NOMO-1 treated with DMSO at 0.1 percent for 48 hours (cell line): ENCODE results near the gene SCGB3A1.

Experiments
- DNase-seq: peaks from one replicate; lab custom pipeline; 2025; ENCODE audit not compliant: unreplicated experiment; lab: John Stamatoyannopoulos, UW

The SCGB3A1 gene

GRCh38 chr5:180590543-180591310 lies 572 bp downstream of the SCGB3A1 start:
- DNase-seq: no peak

- no peak for DNase-seq
Observed at GRCh38 chr5:180589771-180590542, 1.3 kb downstream of the SCGB3A1 start.

GRCh38 chr5:180586870-180587269 lies 4.4 kb downstream of the SCGB3A1 start:
- DNase-seq: no peak

- no peak for DNase-seq
Observed at GRCh38 chr5:180586204-180586603, 5.1 kb downstream of the SCGB3A1 start.

- DNase-seq: no peak
Observed at GRCh38 chr5:180583738-180584137, 7.6 kb downstream of the SCGB3A1 start.

GRCh38 chr5:180580681-180581080 lies 10.6 kb downstream of the SCGB3A1 start:
- no peak for DNase-seq

GRCh38 chr5:180575571-180575970 lies 15.7 kb downstream of the SCGB3A1 start:
- no peak for DNase-seq

GRCh38 chr5:180568914-180569313 lies 22.4 kb downstream of the SCGB3A1 start:
- no peak for DNase-seq

- no peak for DNase-seq
Observed at GRCh38 chr5:180563994-180564393, 27.3 kb downstream of the SCGB3A1 start.

- no peak for DNase-seq
Observed at GRCh38 chr5:180558232-180558631, 33.1 kb downstream of the SCGB3A1 start.

- DNase-seq: no peak
Observed at GRCh38 chr5:180557217-180557809, 34.0 kb downstream of the SCGB3A1 start.

- DNase-seq: no peak
Observed at GRCh38 chr5:180555168-180555921, 36.0 kb downstream of the SCGB3A1 start.

- DNase-seq: no peak
Observed at GRCh38 chr5:180553530-180553929, 37.8 kb downstream of the SCGB3A1 start.

GRCh38 chr5:180548563-180548962 lies 42.7 kb downstream of the SCGB3A1 start:
- DNase-seq: no peak

GRCh38 chr5:180545248-180545647 lies 46.1 kb downstream of the SCGB3A1 start:
- DNase-seq: no peak

GRCh38 chr5:180541710-180542109 lies 49.6 kb downstream of the SCGB3A1 start:
- no peak for DNase-seq
